Glutamatergic neuron (in vitro differentiated cells): ENCODE data around the gene CDCA5. TPM values are rescaled to one million over a fixed set of nuclear protein-coding genes. Genes with fewer than 3 reads are reported as not detected.

Experiments used
- DNase-seq: peaks from one replicate; pipeline ENCODE4 v3.0.0; 2022
- H3K27ac Mint-ChIP-seq: one replicate; pipeline ENCODE4 v1.8.0; 2020; ENCODE audit warnings: mild to moderate bottlenecking, mixed read lengths, inconsistent platforms; ENCODE audit not compliant: unreplicated experiment
- H3K27me3 Mint-ChIP-seq: one replicate; pipeline ENCODE4 v1.8.0; 2020; ENCODE audit warnings: mild to moderate bottlenecking, moderate library complexity, mixed read lengths, inconsistent platforms; ENCODE audit not compliant: unreplicated experiment
- H3K36me3 Mint-ChIP-seq: one replicate; pipeline ENCODE4 v1.8.0; 2020; ENCODE audit warnings: mild to moderate bottlenecking, mixed read lengths, inconsistent platforms; ENCODE audit not compliant: unreplicated experiment
- H3K4me1 Mint-ChIP-seq: one replicate; pipeline ENCODE4 v1.8.0; 2020; ENCODE audit warnings: mild to moderate bottlenecking, low read depth, mixed read lengths, inconsistent platforms; ENCODE audit not compliant: unreplicated experiment
- H3K4me3 Mint-ChIP-seq: one replicate; pipeline ENCODE4 v1.8.0; 2020; ENCODE audit warnings: mild to moderate bottlenecking, mixed read lengths, inconsistent platforms; ENCODE audit not compliant: unreplicated experiment
- H3K9me3 Mint-ChIP-seq: one replicate; pipeline ENCODE4 v1.8.0; 2020; ENCODE audit warnings: mild to moderate bottlenecking, moderate library complexity, mixed read lengths, inconsistent platforms; ENCODE audit not compliant: unreplicated experiment
- CTCF ChIP-seq: fragments of 200-600 bp; sonication (generic); IDR thresholded peaks from one replicate; pipeline ENCODE4 v1.5.0; 2021; ENCODE audit not compliant: partially characterized antibody, unreplicated experiment
- total RNA-seq: library from RNA; stranded (reverse); fragmentation: NEBNext Ultra II Directional; extraction: Animal tissue kit (Norgen Biotek cat#: 25700); gene quantifications from one replicate; pipeline ENCODE4 v1.2.1, GENCODE V29; 2021; ENCODE audit not compliant: unreplicated experiment

The CDCA5 gene
- total RNA-seq, 1 donor from 2014 or later: 7.7 TPM

- DNase-seq: no peak
- Mint-ChIP-seq H3K4me1 (peaks cover 10% of the 10 kb centered on the region), H3K4me3 (peak overlapping the region; percentile 94), H3K27ac (no peak overlapping the region), H3K27me3 (peaks cover 29% of the 10 kb centered on the region), H3K9me3 (peaks cover 26% of the 10 kb centered on the region), H3K36me3 (no peaks in the 10 kb centered on the region)
- no peak for TF ChIP-seq CTCF
Observed at GRCh38 chr11:65114538-65115171, 30.8 kb upstream of the CDCA5 start.

- DNase-seq: no peak
- peaks cover 23% of the 10 kb centered on the region for H3K9me3 Mint-ChIP-seq
- H3K36me3 Mint-ChIP-seq: no peaks in the 10 kb centered on the region
- peak overlapping the region; percentile 92 for H3K27ac Mint-ChIP-seq
- H3K27me3 Mint-ChIP-seq: peaks cover 29% of the 10 kb centered on the region
- peak overlapping the region; percentile 94 for H3K4me3 Mint-ChIP-seq
- no peak for TF ChIP-seq CTCF
- H3K4me1 Mint-ChIP-seq: peaks cover 10% of the 10 kb centered on the region
Observed at GRCh38 chr11:65113839-65114238, 30.0 kb upstream of the CDCA5 start.

GRCh38 chr11:65113361-65113756 lies 29.5 kb upstream of the CDCA5 start:
- H3K27me3 Mint-ChIP-seq: peaks cover 24% of the 10 kb centered on the region
- peak overlapping the region; percentile 94 for H3K4me3 Mint-ChIP-seq
- H3K36me3 Mint-ChIP-seq: no peaks in the 10 kb centered on the region
- TF ChIP-seq CTCF: no peak
- H3K4me1 Mint-ChIP-seq: peaks cover 10% of the 10 kb centered on the region
- peaks cover 20% of the 10 kb centered on the region for H3K9me3 Mint-ChIP-seq
- no peak for DNase-seq
- H3K27ac Mint-ChIP-seq: peak overlapping the region; percentile 92

GRCh38 chr11:65112546-65113360 lies 28.9 kb upstream of the CDCA5 start:
- H3K27ac Mint-ChIP-seq: peak overlapping the region; percentile 92
- peaks cover 16% of the 10 kb centered on the region for H3K9me3 Mint-ChIP-seq

More at GRCh38 chr11:65112546-65113360, 28.9 kb upstream of the CDCA5 start:
- H3K4me1 Mint-ChIP-seq: peaks cover 10% of the 10 kb centered on the region
- H3K27me3 Mint-ChIP-seq: peaks cover 20% of the 10 kb centered on the region
- peak overlapping the region; percentile 94 for H3K4me3 Mint-ChIP-seq
- TF ChIP-seq CTCF: peak; percentile 90
- H3K36me3 Mint-ChIP-seq: no peaks in the 10 kb centered on the region
- peak; percentile 80 for DNase-seq
